ENCODE measurements around the gene MSN.

GRCh38 chrX:65740909-65741308 is 73.5 kb downstream of the MSN start:
- TF ChIP-seq EZH2 (IDR thresholded peaks at IDR 0.05; ENCODE audit: insufficient read depth, poor library complexity, severe bottlenecking) (no peak), EZH2phosphoT487 (IDR thresholded peaks at IDR 0.05; ENCODE audit: insufficient read depth, low read depth) (no peak)

All from GM23248 (cell line).